ENCODE results near the gene FRAS1.
"Not testable (repeated sequence)": the region's sequence is repeated elsewhere in the genome, so short reads cannot be mapped to it uniquely, and the experiment has no call there.

Gene FRAS1

DNA sequence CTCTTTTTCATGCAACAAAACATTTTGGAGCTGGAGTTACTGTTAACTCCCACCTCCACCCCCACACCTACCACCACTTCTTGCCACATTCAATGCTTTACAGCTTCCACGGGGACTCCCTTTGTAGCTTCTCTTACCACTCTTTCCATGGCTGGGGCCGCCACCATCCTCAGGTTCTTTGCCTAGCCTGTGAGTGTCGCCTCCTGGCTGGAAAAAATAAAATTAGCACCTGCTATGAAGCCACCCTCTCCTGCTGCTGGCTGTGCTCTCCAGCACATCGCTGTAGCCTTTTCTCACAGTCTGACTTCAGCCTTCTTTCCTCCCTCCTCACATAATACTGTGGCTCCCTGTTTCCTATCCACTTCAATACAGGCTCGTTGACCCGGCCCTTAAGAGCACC lies 114.4 kb downstream of the FRAS1 start:
- no peak for DNase-seq

DNA sequence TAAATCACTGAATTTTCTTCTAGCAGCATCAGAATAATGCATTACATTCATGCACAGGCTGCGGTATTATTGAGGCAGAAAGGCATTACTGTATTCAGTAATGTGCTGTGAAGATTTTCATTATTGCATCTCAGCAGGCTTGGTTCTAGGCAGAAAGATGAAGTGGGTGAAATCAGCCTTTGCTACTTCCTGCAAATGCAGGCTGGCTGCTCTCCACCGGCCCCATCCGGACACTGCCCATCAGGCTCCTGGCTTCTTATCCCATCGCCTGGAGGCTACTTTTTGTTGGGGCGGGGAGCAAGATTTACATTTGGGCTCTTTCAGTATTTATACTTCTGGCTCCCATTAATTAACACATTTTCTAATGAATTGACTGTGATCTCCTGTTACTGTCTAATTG lies 117.8 kb downstream of the FRAS1 start:
- no peak for DNase-seq

DNA sequence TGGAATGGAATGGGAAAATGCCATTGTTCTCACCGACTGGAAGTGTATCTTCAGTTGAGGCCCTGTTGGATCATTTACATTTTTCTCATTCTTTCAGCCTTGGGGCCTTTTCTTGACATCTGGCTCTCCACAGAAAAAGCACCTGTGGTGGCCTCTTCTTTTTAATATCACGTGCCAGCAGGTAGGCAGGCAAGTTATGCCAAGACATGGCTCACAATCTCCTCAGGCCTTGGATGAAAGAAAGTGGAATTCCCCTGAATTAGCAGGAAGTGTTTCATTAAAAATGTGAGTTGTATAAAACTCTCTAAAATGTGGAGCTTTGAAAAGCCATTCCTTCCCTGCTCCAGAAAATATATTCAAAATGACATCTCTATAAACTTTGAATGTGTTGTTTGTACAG lies 122.1 kb downstream of the FRAS1 start:
- DNase-seq: no peak

DNA sequence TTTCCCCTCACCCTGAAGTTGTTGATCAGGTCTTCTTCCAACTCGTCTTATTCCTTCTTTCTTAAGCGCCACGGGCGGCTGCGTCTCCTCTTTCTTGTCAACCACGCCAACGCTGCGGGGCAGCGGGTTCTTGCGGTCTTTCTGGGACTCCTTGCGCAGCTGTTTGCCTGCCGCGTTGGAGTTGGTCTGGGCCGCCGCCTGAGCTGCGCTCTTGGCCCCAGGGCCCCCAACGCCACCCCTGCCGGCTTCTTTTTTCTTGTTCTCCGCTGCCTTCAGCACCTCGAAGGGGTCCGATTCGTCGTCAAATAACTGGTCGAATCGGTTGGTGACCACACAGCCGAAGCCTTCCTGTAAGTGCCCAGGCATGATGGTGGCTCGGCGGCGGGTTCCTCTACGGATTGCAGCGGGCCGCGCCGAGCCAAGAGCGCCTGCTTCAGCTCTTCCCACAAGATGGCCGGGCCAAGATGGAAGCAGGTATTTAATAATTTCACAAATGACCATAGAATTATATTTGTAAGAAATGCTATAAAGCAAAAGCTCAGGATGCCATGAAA lies 124.6 kb downstream of the FRAS1 start:
- DNase-seq: not testable (repeated sequence)

DNA sequence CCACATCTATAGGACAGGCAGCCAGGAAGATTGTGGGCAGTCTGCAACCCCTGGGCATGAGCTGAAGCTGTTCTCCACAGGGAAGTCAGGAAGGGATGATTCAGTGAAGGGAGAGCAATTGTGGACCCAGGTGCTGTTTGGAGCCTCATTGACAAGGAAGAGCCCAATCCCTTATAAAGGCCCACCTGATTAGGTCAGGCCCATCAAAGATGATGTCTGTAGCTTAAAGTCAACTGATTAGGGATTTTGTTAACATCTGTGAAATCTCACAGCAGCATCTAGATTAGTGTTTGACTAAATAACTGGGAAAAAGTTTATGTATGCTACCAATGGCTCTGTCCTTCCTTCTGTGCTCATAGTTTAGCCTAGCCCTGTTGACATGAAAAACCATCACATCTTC lies 127.5 kb downstream of the FRAS1 start:
- DNase-seq: no peak

DNA sequence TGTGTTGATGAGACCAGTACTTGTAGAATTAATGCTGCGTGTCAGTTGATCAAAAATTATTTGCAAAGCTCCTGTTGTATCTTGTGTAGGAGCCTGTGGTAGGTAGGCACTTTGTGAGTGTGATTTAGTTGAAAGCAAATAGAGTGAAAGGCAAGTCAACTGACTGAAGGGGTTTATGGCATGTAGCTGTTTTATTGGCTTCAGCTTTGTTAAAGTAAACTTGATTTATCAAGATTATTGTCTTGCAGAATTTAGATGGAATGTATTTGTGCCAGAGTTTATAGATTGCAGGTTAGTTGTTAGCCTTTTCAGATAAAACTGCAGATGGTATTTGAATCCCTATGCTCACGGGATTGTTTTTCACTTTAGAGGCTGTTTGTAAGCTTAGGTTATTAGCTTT lies 128.0 kb downstream of the FRAS1 start:
- DNase-seq: no peak

DNA sequence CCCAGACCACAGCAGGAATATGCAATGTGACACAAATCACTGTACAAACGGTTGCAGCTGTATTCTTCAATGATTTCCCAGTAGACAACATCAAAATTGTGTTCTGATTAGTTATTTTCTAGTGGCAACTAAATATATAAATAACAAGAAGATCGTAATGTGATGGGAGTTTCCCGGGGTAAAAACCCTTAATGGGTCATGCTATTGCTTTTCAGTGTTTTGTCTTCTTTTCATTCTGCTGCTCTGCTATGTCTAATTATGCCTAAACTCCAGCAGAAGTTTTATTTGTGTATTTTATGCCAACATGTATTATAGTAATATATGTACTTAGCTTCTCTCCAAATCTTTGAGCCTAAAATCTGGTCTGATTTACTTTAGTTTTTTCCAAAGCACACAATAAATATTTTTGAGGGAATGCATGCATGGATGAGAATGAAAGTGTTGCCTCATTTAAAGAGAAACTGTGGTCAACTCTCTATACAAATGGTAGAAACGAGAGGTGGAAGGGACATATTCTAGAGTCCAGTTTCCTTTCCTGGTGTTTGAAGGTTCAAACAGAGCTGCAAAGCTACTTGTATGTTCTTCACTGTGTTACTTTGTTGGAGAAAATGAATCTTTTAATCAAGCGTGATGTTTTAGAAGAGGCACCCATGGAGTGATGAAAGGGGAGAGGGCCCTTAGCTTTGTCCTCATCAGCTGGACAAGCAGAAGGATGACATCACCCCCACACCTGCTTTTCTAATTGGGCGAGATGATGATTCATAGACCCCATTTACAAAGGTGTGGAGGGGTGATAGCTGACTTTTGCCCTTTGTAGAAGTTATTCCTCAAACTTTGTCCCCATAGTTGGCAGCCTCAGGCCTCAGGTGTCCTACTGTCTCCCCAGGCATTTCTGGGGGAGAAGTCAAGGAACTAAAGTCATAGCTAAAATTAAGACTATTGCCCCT lies 129.7 kb downstream of the FRAS1 start:
- DNase-seq: no peak

DNA sequence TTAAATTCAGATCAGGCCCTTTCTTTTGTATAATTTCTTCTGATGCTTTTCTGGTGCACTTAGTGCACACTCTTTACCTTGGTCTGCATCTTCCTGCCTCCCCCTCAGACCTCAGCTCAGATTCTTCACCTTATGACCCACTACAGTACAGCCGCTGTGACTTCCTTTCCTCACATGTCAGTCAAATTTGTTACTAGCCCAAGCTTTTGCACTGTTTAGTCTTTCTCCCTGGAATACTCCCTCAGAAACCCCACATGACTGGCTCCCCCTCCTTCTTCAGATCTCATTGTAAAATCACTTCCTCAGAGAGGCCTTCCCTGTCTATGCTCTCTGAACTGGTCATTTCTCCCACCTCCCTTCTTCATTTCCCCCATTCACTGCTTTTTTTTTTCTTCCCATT lies 132.9 kb downstream of the FRAS1 start:
- no peak for DNase-seq

DNA sequence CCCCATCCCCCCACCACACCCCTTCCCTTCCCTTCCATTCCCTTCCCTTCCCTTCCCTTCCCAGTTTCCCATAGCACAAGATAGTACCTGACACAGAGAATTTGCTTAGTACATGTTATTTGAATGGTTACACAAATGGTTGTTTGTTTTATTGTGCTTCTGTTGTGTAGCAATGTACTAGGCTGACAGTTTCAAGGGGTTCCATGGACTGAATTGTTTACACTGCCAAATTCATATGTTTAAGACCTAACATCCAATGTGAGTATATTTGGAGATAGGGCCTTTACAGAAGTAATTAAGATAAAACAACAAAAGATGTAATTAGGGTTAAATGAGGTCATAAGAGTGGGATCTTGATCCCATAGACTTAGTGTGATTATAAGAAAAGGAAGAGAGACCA lies 133.5 kb downstream of the FRAS1 start:
- DNase-seq: no peak

DNA sequence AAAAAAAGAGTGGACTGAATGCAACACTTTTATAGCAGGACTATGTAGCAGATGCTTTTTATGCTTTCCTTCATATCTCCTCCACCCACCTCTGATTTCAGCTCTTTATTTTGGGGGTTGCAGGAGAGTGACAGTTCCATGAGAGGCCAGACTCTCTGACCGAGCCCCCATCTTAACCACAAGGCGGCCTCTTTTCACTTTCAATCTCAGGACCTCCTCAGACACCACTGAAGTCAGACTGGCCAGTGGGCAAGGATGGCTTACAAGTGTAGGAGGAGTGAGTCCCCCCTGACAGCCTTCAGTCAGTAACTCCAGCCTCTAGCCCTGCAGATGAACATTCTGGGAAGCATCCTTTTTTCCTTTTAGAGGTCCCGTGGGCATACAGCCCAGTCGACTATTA lies 140.8 kb downstream of the FRAS1 start:
- DNase-seq: no peak

DNA sequence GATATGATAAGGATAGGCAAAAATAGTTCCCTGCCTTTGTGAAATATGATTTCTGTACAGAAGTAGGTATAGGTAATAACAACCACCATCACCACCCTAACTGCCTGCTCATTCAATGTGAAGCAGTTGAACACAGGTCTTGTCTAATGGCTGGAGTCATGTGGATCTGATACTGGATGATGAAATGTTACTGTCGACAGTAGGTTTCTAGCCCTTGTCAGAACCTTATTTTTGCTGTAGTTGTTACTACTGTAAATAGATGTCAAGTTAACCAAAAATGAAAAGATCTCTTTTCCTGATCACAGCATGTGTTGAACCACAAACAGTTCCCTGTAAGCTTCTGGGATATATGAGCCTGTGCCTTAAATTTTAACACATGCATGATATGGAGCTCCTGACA lies 142.9 kb downstream of the FRAS1 start:
- no peak for DNase-seq

DNA sequence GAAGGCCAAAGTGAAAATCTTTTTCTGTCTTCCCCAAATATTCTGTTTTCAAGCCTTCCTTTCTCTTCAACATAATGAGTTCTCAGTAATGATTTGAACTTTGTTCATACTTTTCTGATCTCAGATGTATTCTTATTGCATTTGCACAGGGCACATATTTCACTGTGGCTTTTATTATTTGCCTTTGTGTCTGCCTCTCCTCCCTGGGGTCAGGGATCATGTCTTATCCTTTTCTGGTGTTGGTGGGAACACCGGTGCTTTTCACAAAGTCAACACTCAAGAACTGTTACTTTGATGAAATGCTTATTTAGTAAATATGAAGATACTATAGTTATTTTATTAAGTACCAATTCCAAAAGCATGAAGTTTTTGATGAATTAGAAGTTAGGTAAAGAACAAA lies 143.8 kb downstream of the FRAS1 start:
- no peak for DNase-seq

DNA sequence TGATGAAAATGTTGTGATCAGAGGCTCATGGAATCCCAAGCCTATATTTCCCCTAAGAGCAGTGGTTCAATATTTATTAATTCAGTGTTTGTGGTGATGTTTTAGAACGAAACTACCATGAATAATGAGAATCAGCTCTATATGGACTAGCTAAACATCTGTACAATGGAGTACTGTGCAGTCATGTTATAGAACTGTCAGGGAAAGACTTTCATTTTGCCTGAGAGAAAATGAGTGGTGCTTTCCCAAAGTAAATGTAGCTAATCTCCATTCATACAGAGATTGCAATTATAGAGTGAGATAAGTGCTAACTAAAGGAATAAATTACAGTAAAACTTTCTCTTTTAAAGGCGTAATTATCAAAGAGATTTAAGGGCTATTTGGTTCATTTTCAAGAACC lies 147.1 kb downstream of the FRAS1 start:
- no peak for DNase-seq

DNA sequence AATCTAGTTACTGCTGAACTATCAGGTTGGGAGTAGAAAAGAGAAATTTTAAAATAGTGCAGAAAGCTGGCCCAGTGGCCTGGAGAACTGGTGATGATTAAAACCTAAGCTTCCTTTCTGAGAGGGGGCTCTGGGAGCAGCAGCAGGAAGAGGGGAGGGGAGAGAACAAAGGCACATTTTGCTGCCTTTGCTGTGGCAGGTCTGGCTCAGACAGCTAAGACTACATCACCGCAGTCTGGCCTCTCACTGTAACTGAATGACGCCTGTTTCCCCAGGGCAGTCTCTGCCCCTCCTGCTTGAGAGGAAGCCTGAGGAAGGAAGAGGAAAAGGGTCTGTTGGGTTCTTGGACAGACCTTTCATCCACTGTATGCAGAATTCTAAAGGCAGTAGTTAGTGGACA lies 148.5 kb downstream of the FRAS1 start:
- DNase-seq: no peak

DNA sequence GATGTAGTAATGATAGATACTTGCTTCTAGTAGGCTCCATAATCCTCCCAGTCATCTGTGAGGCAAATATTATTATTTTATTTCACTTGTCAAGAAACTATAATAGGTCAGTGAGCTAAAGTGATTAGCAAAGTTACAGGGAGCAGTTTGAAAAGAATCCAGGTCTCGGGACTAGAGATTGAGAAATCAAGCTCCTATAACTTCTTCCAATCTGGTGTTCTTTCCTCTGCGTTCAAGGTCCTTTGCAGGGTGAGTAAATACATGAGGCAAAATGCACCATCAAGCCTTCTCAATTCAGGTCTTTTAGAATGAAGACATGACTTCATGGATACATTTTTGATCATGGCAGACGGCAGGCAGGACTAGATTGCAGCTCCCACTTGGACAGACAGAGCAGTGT lies 150.4 kb downstream of the FRAS1 start:
- no peak for DNase-seq

DNA sequence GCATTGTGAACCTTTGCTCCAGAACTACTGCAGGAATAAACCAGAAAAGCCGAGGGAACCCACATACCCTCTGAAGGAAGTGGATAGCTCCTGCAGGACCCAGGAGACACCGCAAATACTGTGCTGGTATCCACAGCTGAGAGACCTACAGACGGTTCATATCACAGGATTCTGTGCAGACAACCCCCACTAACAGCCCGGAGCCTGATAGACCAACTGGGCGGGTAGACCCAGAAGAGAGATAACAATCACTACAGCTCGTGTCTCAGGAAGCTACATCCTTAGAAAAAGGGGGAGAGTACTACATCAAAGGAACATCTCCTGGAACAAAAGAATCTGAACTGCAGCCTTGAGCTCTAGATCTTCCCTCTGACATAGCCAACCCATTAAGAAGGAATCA lies 150.8 kb downstream of the FRAS1 start:
- no peak for DNase-seq

DNA sequence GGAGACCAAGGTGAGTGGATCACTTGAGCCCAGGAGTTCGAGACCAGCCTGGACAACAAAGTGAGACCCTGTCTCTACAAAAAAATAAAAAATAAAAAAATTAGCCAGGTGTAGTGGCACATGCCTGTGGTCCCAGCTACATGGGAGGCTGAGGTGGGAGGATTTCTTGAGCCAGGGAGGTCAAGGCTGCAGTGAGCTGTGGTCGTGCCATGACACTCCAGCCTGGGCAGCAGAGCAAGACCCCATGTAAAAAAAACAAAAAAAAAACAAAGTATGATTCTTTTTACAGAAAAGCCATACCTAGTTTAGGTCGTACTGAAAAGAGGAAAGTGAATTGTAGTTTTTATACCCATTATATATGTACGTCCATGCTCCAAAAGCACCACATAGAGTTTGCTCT lies 151.8 kb downstream of the FRAS1 start:
- not testable (repeated sequence) for DNase-seq

DNA sequence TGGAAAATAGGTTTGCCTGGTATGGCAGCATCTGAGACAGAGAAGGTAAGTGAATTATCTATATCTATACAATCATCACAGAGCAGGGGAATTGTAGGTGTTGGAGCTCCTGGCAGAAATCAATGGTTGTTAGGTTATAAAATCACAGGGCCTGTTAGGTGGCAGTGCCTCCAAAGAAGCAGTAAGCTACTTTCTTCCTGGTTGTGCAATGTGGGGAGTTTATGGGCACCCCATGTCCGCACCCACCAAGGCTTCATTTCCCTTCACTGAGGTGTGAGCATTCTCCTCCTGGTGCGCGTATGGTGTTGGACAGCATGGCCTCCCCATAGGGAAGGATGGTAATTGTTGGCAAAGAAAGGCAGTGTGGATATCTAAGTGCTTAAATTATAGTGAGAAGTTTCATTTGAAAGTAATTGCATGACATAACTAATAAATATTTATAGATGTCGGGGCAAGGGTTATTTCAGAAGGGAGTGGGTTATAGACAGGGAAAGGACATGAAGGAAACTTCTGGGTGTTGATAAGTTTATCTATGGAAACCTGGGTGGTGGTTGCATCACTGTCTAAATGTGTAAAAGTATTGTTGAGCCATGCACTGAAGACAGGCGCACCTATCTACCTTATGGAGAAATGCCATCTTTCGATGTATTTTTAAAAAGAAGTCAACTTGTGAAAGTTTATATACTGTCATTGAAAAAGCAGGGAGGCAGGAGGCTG lies 153.7 kb downstream of the FRAS1 start:
- DNase-seq: no peak

DNA sequence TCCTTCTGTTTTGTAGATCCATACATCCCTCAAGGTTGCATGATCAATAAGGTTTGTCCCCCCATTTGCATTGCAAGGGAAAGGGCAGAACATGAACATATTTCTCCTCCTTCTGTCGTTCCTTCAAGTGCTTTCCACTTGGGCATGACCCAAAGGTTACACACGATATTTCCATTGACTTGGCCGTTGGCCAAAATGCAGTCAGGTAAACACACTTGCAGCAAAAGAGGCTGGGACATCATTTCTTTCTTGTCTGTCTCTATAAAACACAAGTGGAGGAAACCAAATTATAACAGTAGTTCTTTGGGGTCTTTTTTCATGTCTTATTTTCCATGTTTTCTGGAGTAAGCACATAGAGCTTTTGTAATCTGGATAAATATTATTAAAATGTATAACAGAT lies 156.1 kb downstream of the FRAS1 start:
- no peak for DNase-seq

DNA sequence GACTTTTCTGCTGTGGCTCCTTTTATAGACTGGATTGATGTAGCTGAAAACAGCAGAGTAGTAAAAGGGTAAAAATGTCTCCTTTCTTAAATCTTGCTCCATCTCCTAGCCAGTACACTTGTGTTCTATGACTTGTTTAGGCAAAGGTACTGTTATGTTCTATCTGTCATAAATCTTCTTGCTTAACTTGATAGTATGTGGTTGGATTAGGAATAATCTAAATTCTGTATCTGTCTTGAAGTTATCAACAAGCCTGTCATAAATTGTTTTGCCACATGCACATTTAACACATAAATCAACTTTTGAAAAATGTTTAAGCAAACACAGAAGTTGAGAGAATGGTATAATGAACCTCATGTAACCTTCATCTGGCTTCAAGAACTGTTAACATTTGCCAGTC lies 157.0 kb downstream of the FRAS1 start:
- DNase-seq: no peak

DNA sequence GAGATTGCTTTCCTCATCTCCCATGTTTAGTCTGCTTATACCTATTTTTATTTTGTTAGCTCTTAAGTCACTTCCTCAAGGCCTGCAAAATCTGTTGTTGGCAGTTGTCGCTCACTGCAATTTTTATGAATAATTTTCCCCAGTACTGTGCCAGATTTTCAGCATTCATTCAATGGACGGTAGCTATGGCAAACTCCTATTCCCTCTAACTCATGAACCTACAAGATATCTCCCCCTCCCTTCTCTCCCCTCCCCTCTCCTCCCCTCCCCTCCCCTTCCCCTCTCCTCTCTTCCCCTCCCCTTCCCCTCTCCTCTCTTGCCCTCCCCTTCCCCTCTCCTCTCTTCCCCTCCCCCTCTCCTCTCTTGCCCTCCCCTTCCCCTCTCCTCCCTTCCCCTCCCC lies 160.4 kb downstream of the FRAS1 start:
- no peak for DNase-seq

DNA sequence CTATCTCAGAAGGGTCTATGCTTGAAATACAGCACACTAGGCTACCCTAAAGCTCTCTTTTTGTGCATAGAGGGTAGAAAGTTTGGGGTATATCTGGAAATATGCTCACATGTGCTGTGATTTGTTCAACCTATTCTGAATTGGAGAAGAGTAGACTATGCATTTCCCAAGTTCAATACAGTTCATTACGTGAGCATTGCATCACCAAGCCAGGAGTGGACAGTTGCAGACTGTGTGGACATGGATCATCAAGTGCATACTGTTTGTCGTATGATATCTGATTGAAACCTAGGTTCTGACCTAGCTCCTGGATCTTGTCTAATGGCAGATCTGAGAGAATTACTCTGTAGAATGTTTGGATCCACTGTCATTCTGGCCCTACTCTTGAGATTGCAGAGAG lies 161.1 kb downstream of the FRAS1 start:
- no peak for DNase-seq

DNA sequence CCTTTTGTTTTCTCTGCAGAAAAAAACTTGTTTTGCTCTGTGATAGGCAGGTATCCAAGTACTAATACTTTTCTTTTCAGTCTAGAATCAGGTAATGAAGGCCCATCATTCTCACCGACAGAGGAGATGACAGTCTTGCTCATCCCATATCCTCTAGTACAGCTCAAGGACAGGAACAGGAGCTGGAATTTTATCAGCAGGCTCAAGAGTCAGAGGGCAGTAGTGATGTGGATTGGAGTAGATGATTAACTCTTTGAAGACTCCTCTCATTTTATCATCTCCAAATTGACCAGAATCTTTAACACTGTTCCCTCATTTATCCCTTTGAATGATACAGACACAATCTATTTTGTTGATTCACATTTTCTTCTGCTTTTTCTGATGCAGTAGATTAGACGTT lies 162.7 kb downstream of the FRAS1 start:
- no peak for DNase-seq

DNA sequence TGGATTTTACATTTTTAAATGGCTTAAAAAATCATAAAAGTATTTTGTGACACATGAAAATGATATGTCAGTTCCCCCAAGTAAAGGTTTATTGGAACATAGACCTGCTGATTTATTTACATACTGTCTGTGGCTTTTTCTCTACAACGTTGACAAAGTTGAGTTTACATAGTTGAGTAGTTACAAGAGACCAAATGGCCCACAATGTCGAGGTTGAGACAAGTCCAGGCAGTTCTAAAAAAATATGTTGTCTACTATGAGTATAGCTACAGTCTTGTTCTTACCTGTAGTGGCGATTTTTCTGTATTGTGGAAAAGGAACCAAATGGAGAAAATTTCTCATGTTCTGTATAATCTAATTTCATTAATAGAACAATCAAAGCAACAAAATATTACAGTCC lies 163.2 kb downstream of the FRAS1 start:
- no peak for DNase-seq
